Measurements from ENCODE around the gene AKR1C1. TPM values are rescaled to one million over a fixed set of nuclear protein-coding genes. Genes with fewer than 3 reads are reported as not detected.

The AKR1C1 gene
- total and polyA plus RNA-seq, 2 donors (not counting 3 experiments of a cell fraction or from before 2014, with no cell fraction given): 1.5 to 5.5 TPM

Small RNAs within 50 kb of the gene (small RNA-seq; reads per million reads assigned to genes)
- gene RF00096 (ENCODE audit: insufficient read depth, insufficient read length, low read depth, low replicate concordance): not detected

Other genes with a start within 250 kb of the AKR1C1 start
- 5.8 and 8.2 TPM in 2 replicates for gene AKR1E2, start 137.2 kb upstream of the AKR1C1 start, total RNA-seq
- gene AKR1E2, start 137.2 kb upstream of the AKR1C1 start, polyA plus RNA-seq: 4.0 and 4.9 TPM in 2 replicates
- 0.16 and 1.7 TPM in 2 replicates for gene AKR1C2, start 40.4 kb downstream of the AKR1C1 start, total RNA-seq
- gene AKR1C2, start 40.4 kb downstream of the AKR1C1 start, polyA plus RNA-seq: 0.59 and 0.84 TPM in 2 replicates
- 4.8 and 32.2 TPM in 2 replicates for gene AKR1C3, start 131.0 kb downstream of the AKR1C1 start, total RNA-seq
- gene AKR1C3, start 131.0 kb downstream of the AKR1C1 start, polyA plus RNA-seq: 20.9 and 27.4 TPM in 2 replicates
- gene AKR1C8, start 221.7 kb downstream of the AKR1C1 start, total RNA-seq: not detected in 2 replicates
- not detected in 2 replicates for gene AKR1C8, start 221.7 kb downstream of the AKR1C1 start, polyA plus RNA-seq
- gene AKR1C4, start 233.4 kb downstream of the AKR1C1 start, total RNA-seq: not detected in 2 replicates
- not detected in 2 replicates for gene AKR1C4, start 233.4 kb downstream of the AKR1C1 start, polyA plus RNA-seq